IMR-90 (cell line): ENCODE data around the gene PRSS56. TPM values are rescaled to one million over a fixed set of nuclear protein-coding genes. Genes with fewer than 3 reads are reported as not detected.

ENCODE experiments used
- ATAC-seq: fragments of 200-7000 bp; cut with Tn5 transposase; 2 replicates; pipeline ENCODE4 v1.9.1; 2020; ENCODE audit warnings: low read depth, mild to moderate bottlenecking, moderate library complexity
- BruUV-seq: library from RNA; stranded (reverse); fragments of 400-500 nt; replicated peaks from 2 replicates; lab custom pipeline; 2021; lab: Mats Ljungman, UMichigan
- CTCF ChIA-PET: fragments of 300-600 bp; formaldehyde crosslinking; extraction: SDS; loops from one replicate; lab custom pipeline; 2021; ENCODE audit warnings: antibody characterized with exemption; lab: Yijun Ruan, JAX
- POLR2A ChIA-PET: fragments of 300-600 bp; sonication (Branson Sonifier 250); formaldehyde crosslinking; loops from one replicate; lab custom pipeline; 2022; ENCODE audit warnings: antibody characterized with exemption; ENCODE audit not compliant: unreplicated experiment; lab: Charles Lee
- DNase-seq: peaks from one replicate; pipeline ENCODE4 v3.0.0; 2013
- H2AFZ ChIP-seq: replicated peaks from 2 replicates; pipeline ENCODE3; 2013; ENCODE audit warnings: low read length, mild to moderate bottlenecking; ENCODE audit not compliant: poor library complexity
- H2AK5ac ChIP-seq: 2 replicates; pipeline ENCODE4 v1.6.1; 2013; ENCODE audit warnings: low read depth, low read length, inconsistent platforms
- H2AK9ac ChIP-seq: replicated peaks from 2 replicates; pipeline ENCODE3; 2013; ENCODE audit warnings: mild to moderate bottlenecking, low read depth, low read length, moderate library complexity; ENCODE audit not compliant: poor library complexity
- H2BK120ac ChIP-seq: 2 replicates; pipeline ENCODE4 v1.6.1; 2013; ENCODE audit warnings: low read depth, low read length, inconsistent platforms
- H2BK15ac ChIP-seq: 3 replicates; pipeline ENCODE4 v1.6.1; 2013; ENCODE audit warnings: low read depth, low read length, inconsistent platforms
- H2BK20ac ChIP-seq: 2 replicates; pipeline ENCODE4 v1.6.1; 2013; ENCODE audit warnings: low read depth, mild to moderate bottlenecking, inconsistent platforms, low read length, moderate library complexity
- H2BK5ac ChIP-seq: 2 replicates; pipeline ENCODE4 v1.6.1; 2013; ENCODE audit warnings: mild to moderate bottlenecking, low read depth, low read length, inconsistent platforms; ENCODE audit not compliant: poor library complexity, severe bottlenecking
- H3K14ac ChIP-seq: replicated peaks from 2 replicates; pipeline ENCODE4 v1.6.1; 2013; ENCODE audit warnings: low read depth, low read length, inconsistent platforms
- H3K18ac ChIP-seq: 2 replicates; pipeline ENCODE4 v1.6.1; 2013; ENCODE audit warnings: low read depth, low read length, control low read depth
- H3K23ac ChIP-seq: 2 replicates; pipeline ENCODE4 v1.6.1; 2013; ENCODE audit warnings: low read depth, low read length, inconsistent platforms
- H3K27ac ChIP-seq: 2 replicates; pipeline ENCODE4 v1.5.1; 2013; ENCODE audit warnings: mild to moderate bottlenecking, control low read depth, low read length; ENCODE audit not compliant: insufficient read depth
- H3K27me3 ChIP-seq: 2 replicates; pipeline ENCODE4 v1.6.1; 2013; ENCODE audit warnings: low read length; ENCODE audit not compliant: control insufficient read depth, insufficient read depth
- H3K36me3 ChIP-seq: 2 replicates; pipeline ENCODE4 v1.6.1; 2013; ENCODE audit warnings: low read length, mixed read lengths; ENCODE audit not compliant: control insufficient read depth, insufficient read depth
- H3K4ac ChIP-seq: 2 replicates; pipeline ENCODE4 v1.6.1; 2013; ENCODE audit warnings: low read depth, low read length, inconsistent platforms
- H3K4me1 ChIP-seq: 2 replicates; pipeline ENCODE4 v1.6.1; 2013; ENCODE audit warnings: low read length, mixed read lengths; ENCODE audit not compliant: control insufficient read depth, insufficient read depth
- H3K4me2 ChIP-seq: 2 replicates; pipeline ENCODE4 v1.6.1; 2013; ENCODE audit warnings: low read depth, mild to moderate bottlenecking, control low read depth, low read length, moderate library complexity
- H3K4me3 ChIP-seq: 2 replicates; pipeline ENCODE4 v1.5.1; 2013; ENCODE audit warnings: low read depth, mild to moderate bottlenecking, control low read depth, low read length, moderate library complexity; ENCODE audit not compliant: insufficient read depth
- H3K56ac ChIP-seq: 2 replicates; pipeline ENCODE4 v1.6.1; 2013; ENCODE audit warnings: low read length, inconsistent platforms; ENCODE audit not compliant: insufficient read depth; ENCODE audit errors: extremely low read depth
- H3K79me1 ChIP-seq, 2 experiments: 2 replicates each; pipeline ENCODE4 v1.6.1; 2013; ENCODE audit warnings: low read length in 2 of 2, inconsistent platforms in 1 of 2, low read depth in 1 of 2
- H3K9ac ChIP-seq: 2 replicates; pipeline ENCODE4 v1.6.1; 2013; ENCODE audit warnings: low read depth, low read length, control low read depth
- H3K9me1 ChIP-seq: 2 replicates; pipeline ENCODE4 v1.6.1; 2013; ENCODE audit warnings: low read length, inconsistent platforms; ENCODE audit not compliant: insufficient read depth
- H3K9me3 ChIP-seq: 2 replicates; pipeline ENCODE4 v1.6.1; 2013; ENCODE audit warnings: low read length; ENCODE audit not compliant: control insufficient read depth, insufficient read depth
- H4K20me1 ChIP-seq: 2 replicates; pipeline ENCODE4 v1.6.1; 2013; ENCODE audit warnings: low read length, inconsistent platforms; ENCODE audit not compliant: insufficient read depth
- H4K5ac ChIP-seq: 2 replicates; pipeline ENCODE4 v1.6.1; 2013; ENCODE audit warnings: mild to moderate bottlenecking, low read depth, low read length, control low read depth
- H4K8ac ChIP-seq, 2 experiments: 2 replicates each; pipeline ENCODE4 v1.6.1; 2013; ENCODE audit warnings: low read depth in 2 of 2, low read length in 2 of 2, control low read depth in 1 of 2, inconsistent platforms in 1 of 2
- H4K91ac ChIP-seq: 2 replicates; pipeline ENCODE4 v1.6.1; 2013; ENCODE audit warnings: low read depth, low read length, inconsistent platforms; ENCODE audit not compliant: insufficient read depth
- BHLHE40 ChIP-seq: fragments of 150-350 bp; IDR thresholded peaks from 2 replicates; pipeline ENCODE4 v1.6.1; 2016; ENCODE audit warnings: mild to moderate bottlenecking, low read depth, low read length
- CEBPB ChIP-seq: IDR thresholded peaks from 2 replicates; pipeline ENCODE4 v1.6.1; 2012; ENCODE audit warnings: low read depth, low read length, improper control_type of control experiment
- MAFK ChIP-seq: IDR thresholded peaks from 2 replicates; pipeline ENCODE4 v1.6.1; 2012; ENCODE audit warnings: low read depth, low read length, improper control_type of control experiment
- MXI1 ChIP-seq: IDR thresholded peaks from 2 replicates; pipeline ENCODE4 v1.6.1; 2012; ENCODE audit warnings: low read depth, mild to moderate bottlenecking, low read length, moderate library complexity, borderline replicate concordance
- NFE2L2 ChIP-seq: fragments of 150-350 bp; IDR thresholded peaks from 2 replicates; pipeline ENCODE4 v1.6.1; 2016; ENCODE audit warnings: low read depth, mild to moderate bottlenecking, low read length
- POLR2A ChIP-seq: IDR thresholded peaks from 2 replicates; pipeline ENCODE4 v1.6.1; 2012; ENCODE audit warnings: mild to moderate bottlenecking, low read depth, low read length
- RAD21 ChIP-seq: IDR thresholded peaks from 2 replicates; pipeline ENCODE4 v1.6.1; 2012; ENCODE audit warnings: low read length, improper control_type of control experiment
- RCOR1 ChIP-seq: IDR thresholded peaks from 2 replicates; pipeline ENCODE4 v1.6.1; 2012; ENCODE audit warnings: mild to moderate bottlenecking, low read length, improper control_type of control experiment; ENCODE audit not compliant: insufficient replicate concordance
- SMC3 ChIP-seq: fragments of 150-350 bp; IDR thresholded peaks from 2 replicates; pipeline ENCODE4 v1.6.1; 2016; ENCODE audit warnings: low read depth, mild to moderate bottlenecking, antibody characterized with exemption, low read length, moderate library complexity
- WGBS, 2 experiments: methylation state at CpG; one replicate each; pipeline versions ENCODE4 v1.1.5 to v1.1.7; 2013; ENCODE audit warnings: missing lambda C conversion rate in 2 of 2; ENCODE audit not compliant: insufficient read length in 1 of 2; ENCODE audit errors: extremely low coverage in 2 of 2; 5-methylcytosine and 5-hydroxymethylcytosine counted together
- dilution Hi-C: fragments of 300-500 bp; cut with HindIII; formaldehyde crosslinking; loops from one replicate; pipeline ENCODE4 v1.14.3; 2018; ENCODE audit warnings: low sequenced_read_pairs; ENCODE audit not compliant: unreplicated experiment
- in situ Hi-C: fragments of 300-500 bp; cut with MboI; formaldehyde crosslinking; loops from 3 replicates; pipeline ENCODE4 v1.14.3; 2019; ENCODE audit warnings: low sequenced_read_pairs, inconsistent platforms, mixed read lengths
- intact Hi-C: fragments of 100-400 bp; cut with micrococcal nuclease; formaldehyde crosslinking; loops from 2 replicates; pipeline ENCODE4 v1.10.0; 2022
- polyA plus RNA-seq, 3 experiments: library from polyadenylated mRNA; depleted of rRNA; stranded (reverse); fragments of >200 nt; gene quantifications; 2 replicates each; pipeline ENCODE4 v1.2.3, GENCODE V29; 2012; ENCODE audit warnings: low replicate concordance in 1 of 3
- total RNA-seq: library from RNA; depleted of rRNA; stranded (reverse); fragments of >200 nt; gene quantifications from 2 replicates; pipeline ENCODE4 v1.2.3, GENCODE V29; 2012
- TF ChIP-seq, protein P1 (sequence below): fragments of 150-350 bp; IDR thresholded peaks from 2 replicates; pipeline ENCODE4 v1.6.1; 2017; ENCODE audit warnings: mild to moderate bottlenecking, antibody characterized with exemption, low read length, low read depth

PRSS56 gene
- total and polyA plus RNA-seq, 2 of the 4 experiments (the other 2 are of a cell fraction), result not detected

DNA sequence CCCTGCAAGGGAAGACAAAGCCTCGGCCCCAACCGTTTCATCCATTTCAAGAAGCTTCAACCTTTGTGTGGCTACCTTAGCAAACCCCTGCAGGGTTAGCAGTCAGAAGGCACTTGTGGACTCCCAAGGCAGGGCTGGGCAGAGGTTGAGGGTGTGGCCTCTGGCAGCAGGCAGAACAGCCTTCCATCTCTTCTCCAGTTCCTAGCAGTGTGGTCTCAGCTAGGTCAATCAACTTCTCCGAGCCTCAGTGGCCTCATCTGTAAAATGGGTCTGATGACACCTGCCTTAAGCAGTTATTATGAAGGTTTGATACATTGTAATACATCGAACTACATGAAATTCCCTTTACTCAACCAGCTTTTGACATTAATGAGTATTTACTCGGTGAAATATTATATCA lies 6.8 kb upstream of the PRSS56 start:
- no peaks in the 10 kb centered on the region for H3K9me1 ChIP-seq
- H3K56ac ChIP-seq, result no peak overlapping the region
- H3K4me3 ChIP-seq, result no peak overlapping the region
- H3K23ac ChIP-seq, result no peak overlapping the region
- peaks cover 39% of the 10 kb centered on the region for H3K27me3 ChIP-seq
- no peaks in the 10 kb centered on the region for H3K4me1 ChIP-seq
- H2BK15ac ChIP-seq, result no peak overlapping the region
- no peak overlapping the region for H2BK20ac ChIP-seq
- no peak overlapping the region for H2AFZ ChIP-seq
- no peak overlapping the region for H3K9ac ChIP-seq
- no peak overlapping the region for H2BK120ac ChIP-seq
- TF ChIP-seq NFE2L2, result no peak
- no peak for TF ChIP-seq RAD21
- TF ChIP-seq MXI1, result no peak
- TF ChIP-seq, protein P1, sequence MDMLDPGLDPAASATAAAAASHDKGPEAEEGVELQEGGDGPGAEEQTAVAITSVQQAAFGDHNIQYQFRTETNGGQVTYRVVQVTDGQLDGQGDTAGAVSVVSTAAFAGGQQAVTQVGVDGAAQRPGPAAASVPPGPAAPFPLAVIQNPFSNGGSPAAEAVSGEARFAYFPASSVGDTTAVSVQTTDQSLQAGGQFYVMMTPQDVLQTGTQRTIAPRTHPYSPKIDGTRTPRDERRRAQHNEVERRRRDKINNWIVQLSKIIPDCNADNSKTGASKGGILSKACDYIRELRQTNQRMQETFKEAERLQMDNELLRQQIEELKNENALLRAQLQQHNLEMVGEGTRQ, result no peak
- TF ChIP-seq SMC3, result no peak
- TF ChIP-seq RCOR1, result no peak
- no peak for TF ChIP-seq BHLHE40
- TF ChIP-seq MAFK, result no peak
- no peak for TF ChIP-seq CEBPB
- TF ChIP-seq POLR2A, result no peak
- BruUV-seq, result no TSS peak
- ATAC-seq (no peak), DNase-seq (no peak)
- dilution Hi-C loops, result no loop called here
- in situ Hi-C loops, result no loop called here
- H3K36me3 ChIP-seq, result no peaks in the 10 kb centered on the region
- H4K91ac ChIP-seq, result no peak overlapping the region
- no peak overlapping the region for H4K8ac ChIP-seq
- no peak overlapping the region for H4K5ac ChIP-seq
- WGBS, 2 experiments, result 20% methylated on average over 1 of the region's 5 CpGs; no CpG with 5 or more reads in 1 of the 2 experiments
- ChIA-PET POLR2A (no interaction called here), CTCF (no interaction called here)
- H3K14ac ChIP-seq, result no peak overlapping the region
- no peak overlapping the region for H2AK5ac ChIP-seq
- H3K79me1 ChIP-seq, result no peaks in the 10 kb centered on the region
- no peak overlapping the region for H2AK9ac ChIP-seq
- no peak overlapping the region for H3K18ac ChIP-seq
- H3K4me2 ChIP-seq, result no peak overlapping the region
- intact Hi-C loops, result no loop called here
- no peak overlapping the region for H2BK5ac ChIP-seq
- H3K9me3 ChIP-seq, result no peaks in the 10 kb centered on the region
- H3K4ac ChIP-seq, result no peak overlapping the region
- H4K20me1 ChIP-seq, result no peaks in the 10 kb centered on the region
- H3K27ac ChIP-seq, result no peak overlapping the region
